GM12873 (cell line): ENCODE data around the gene MEMO1.

ENCODE experiments used
- CTCF ChIP-seq: IDR thresholded peaks from 2 replicates; pipeline ENCODE4 v1.5.1; 2012; ENCODE audit warnings: low read depth, mild to moderate bottlenecking, moderate library complexity, low read length, control low read depth; ENCODE audit not compliant: insufficient read depth; ENCODE audit errors: missing control alignments

Gene MEMO1

DNA sequence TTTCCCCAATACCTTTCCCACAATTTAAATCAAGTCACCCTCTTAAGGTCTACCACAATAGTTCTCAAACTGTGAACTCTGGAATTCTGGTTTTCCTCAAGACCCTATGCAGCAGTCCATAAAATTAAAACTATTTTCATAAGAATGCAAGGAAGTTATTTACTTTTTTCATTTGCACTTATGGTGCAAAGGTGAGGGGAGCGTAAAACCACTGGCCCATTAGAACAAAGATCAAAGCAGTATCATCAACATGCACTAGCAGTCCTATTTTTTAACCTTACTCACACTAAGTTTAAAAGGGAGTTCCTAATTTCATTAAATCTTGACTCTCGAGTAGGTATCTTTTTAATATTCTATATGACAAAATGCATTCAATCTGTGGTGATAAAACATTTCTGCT lies 85.3 kb downstream of the MEMO1 start:
- TF ChIP-seq CTCF = no peak

GRCh38 chr2:31923662-31924061 lies 87.1 kb downstream of the MEMO1 start:
- no peak for TF ChIP-seq CTCF

GRCh38 chr2:31922542-31923408 lies 88.0 kb downstream of the MEMO1 start:
- TF ChIP-seq CTCF = no peak

GRCh38 chr2:31920962-31921361 lies 89.8 kb downstream of the MEMO1 start:
- no peak for TF ChIP-seq CTCF

DNA sequence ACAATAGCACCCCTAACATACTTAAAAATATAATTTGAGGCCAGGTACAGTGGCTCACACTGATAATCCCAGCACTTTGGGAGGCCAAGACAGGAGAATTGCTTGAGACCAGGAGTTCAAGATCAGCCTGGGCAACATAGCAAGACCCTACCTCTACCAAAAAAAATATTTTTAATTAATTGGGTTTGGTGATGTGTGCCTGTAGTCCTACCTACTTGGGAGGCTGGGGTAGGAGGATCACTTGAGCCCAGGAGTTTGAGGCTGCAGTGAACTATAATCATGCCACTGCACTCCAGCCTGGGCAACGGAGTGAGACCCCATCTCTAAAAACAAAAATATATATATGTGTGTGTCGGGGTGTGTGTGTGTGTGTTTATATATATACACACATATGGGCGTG lies 91.3 kb downstream of the MEMO1 start:
- TF ChIP-seq CTCF = no peak

GRCh38 chr2:31909661-31910060 lies 101.1 kb downstream of the MEMO1 start:
- TF ChIP-seq CTCF = no peak

DNA sequence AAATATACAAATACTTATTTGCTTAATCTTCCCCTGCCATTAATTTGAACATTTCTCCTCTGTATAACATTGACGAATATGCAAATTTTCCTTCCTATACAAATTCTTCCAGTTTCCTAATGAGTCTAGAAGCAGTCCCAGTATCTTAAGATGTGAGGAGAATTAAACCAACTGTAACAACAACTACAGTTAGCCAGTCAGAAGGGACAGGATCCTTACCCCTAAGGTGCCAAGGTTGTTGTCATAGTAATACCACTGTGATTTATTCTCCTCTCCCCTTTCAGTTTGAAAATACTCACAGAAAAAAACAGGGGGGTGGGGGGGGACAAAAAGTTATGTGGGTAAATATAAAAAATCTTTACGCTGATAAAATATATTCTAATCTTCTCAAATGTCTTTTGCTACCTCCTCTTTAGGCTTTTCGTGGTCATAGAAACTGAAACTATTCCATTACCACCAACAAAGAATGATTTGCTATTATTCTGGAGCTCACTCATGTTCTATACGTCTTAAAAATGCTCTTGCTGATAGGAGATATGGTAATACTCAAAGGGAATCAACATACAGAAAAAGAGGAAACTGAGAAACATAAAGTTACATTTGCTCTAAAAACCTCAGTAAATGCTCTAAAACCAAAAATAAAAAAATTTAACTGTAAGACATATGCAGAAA lies 107.6 kb downstream of the MEMO1 start:
- TF ChIP-seq CTCF = no peak
